GF-D8 (cell line): ENCODE measurements around the gene TRNP1.
"Not testable (repeated sequence)": the region's sequence is repeated elsewhere in the genome, so short reads cannot be mapped to it uniquely, and the experiment has no call there.

ENCODE experiments used
- DNase-seq: peaks from one replicate; lab custom pipeline; 2025; lab: John Stamatoyannopoulos, UW

TRNP1 gene

DNA sequence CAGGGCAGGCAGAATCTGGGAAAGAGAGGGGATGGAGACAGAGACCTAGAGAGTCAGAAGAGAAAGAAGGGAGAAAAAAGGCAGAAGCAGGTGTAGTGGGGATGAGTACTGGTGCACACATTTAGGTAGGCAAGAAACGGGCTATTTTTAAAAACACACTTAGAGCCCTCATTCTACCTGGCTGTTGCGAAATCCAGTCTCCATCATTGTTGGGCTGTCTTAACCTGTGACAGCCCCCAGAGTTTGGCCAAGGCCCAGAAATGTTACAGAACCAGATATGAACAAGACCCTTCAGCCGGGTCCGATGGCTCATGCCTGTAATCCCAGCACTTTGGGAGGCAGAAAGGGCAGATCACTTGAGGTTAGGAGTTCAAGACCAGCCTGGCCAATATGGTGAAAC, 20.7 kb upstream of the TRNP1 start:
- no peak for DNase-seq

- no peak for DNase-seq
Observed at GRCh38 chr1:26976621-26977510, 16.6 kb upstream of the TRNP1 start.

DNA sequence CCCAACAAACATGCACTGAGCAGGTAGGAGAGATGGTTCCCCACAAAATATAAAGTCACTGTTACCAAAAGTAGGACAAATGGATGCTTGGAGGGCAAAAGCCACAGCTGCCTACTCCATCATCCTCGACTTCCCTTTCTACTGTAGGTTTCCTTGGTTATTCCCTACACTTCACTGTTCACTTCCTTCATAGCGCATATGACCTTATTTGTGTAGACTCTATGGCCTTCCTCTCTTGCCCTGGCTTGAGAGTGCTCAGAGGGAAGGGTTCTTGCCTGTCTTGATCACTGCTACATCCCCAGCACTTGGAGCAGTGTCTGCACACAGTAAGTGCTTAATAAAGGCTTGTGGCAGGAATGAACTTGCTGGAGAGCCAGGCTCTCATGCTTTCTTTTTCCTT, 14.6 kb upstream of the TRNP1 start:
- DNase-seq, result no peak

GRCh38 chr1:26981146-26981846, 12.2 kb upstream of the TRNP1 start:
- DNase-seq, result no peak

GRCh38 chr1:26983863-26984262, 9.6 kb upstream of the TRNP1 start:
- no peak for DNase-seq

- no peak for DNase-seq
Observed at GRCh38 chr1:26984291-26984690, 9.2 kb upstream of the TRNP1 start.

GRCh38 chr1:26986658-26987057, 6.8 kb upstream of the TRNP1 start:
- DNase-seq, result no peak

- not testable (repeated sequence) for DNase-seq
Observed at GRCh38 chr1:26989403-26990109, 3.9 kb upstream of the TRNP1 start.

- no peak for DNase-seq
Observed at GRCh38 chr1:26991310-26992116, 2.0 kb upstream of the TRNP1 start.

GRCh38 chr1:26994020-26994786, 711 bp downstream of the TRNP1 start:
- no peak for DNase-seq

DNA sequence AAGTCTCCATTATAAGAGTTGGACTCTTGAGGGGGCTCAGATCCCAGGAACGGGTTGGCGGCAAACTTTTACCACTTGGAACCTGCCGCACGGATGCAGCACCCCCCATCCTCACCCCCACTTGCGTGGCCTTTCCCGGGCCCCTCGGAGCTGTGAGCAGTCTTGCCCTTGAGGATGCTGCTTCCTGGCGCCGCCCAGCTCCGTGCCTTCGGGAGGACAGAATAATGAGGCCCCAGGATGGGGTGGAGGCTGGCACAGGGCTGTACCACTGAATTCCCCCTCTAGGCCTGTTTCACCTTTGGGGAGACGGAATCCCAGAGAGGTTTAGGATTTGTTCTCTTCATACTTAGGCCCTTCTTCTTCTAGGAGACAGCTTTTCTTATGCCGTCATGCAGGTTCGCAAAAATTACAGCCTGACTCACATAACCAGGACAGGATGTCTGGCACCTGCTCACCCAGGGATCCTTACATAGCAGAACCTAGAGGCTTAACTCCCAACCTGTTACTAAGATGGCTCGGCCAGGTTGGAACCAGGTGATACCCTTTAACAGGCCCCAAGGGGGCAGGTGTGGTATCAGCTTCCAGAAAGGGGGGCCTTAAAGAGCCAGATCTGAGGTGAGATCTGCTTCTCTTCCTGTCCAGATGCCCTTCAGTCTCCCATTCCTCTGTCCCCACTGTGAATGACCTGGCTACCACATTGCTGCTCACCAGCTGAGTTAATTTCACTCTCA, 1.5 kb downstream of the TRNP1 start:
- no peak for DNase-seq

DNA sequence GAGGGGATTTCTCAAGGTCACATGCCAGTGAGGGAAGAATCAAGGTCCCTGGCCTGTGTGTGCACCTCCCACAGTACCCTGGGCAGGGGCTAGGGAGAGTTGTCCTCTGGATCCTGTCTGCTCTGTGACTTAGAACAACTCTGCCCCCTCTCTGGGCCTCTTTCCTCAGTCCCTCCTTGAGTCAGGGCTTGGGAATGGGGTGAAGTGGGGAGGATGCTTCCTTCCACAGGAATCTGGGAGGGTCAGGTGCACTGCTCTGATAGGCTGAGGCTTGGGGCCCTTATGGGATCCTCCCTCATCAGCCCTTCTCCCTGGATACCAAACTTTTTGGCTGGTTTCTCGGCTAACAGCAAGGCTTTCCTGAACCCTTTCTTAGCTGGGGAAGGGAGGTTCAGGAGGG, 2.5 kb downstream of the TRNP1 start:
- no peak for DNase-seq

DNA sequence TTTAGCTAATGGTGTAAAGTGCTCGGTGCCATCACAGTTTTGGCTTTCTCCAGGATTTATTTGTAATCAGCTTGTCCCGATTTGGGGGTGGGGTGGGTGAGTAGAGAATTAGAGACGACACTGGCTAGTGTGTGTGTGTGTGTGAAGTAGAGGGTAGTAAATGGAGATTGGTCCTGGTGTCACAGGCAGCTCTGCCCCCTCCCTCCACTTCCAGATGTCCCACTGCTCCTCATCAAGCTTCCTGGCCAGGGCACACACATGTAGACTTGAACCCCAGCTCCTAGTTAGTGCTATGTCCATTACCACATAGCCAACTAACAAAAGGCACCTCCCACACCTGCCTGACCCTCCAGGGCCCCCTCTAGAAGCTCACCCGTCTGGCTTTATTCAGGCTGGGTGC, 3.2 kb downstream of the TRNP1 start:
- DNase-seq, result no peak

GRCh38 chr1:26998429-26999300, 5.2 kb downstream of the TRNP1 start:
- no peak for DNase-seq

DNA sequence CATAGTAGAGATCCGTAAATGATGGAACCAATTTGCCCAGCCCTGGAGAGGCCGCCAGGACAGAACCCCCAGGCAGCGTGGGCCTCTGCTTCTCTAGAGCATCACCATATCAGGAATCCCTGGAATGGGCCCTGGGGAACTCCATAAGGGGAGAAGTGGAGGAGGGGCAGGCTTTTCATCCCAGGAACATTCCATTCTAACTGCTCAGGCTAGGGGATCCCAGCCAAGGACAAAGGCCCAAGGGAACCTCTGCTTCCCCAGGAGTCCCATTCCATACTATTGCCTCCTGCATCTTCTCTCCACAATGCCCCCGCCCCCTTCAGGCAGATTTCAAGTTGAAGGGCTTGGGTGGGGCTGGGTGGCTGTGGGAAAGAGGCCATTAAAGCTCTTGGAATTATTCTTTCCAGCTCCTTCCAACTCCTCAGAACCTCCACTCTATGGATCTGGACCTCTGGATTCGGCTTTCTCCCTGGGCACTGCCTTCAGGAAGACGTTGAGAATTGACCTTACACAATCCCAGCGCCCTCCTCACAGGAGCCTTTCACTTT, 6.0 kb downstream of the TRNP1 start:
- DNase-seq, result no peak

DNA sequence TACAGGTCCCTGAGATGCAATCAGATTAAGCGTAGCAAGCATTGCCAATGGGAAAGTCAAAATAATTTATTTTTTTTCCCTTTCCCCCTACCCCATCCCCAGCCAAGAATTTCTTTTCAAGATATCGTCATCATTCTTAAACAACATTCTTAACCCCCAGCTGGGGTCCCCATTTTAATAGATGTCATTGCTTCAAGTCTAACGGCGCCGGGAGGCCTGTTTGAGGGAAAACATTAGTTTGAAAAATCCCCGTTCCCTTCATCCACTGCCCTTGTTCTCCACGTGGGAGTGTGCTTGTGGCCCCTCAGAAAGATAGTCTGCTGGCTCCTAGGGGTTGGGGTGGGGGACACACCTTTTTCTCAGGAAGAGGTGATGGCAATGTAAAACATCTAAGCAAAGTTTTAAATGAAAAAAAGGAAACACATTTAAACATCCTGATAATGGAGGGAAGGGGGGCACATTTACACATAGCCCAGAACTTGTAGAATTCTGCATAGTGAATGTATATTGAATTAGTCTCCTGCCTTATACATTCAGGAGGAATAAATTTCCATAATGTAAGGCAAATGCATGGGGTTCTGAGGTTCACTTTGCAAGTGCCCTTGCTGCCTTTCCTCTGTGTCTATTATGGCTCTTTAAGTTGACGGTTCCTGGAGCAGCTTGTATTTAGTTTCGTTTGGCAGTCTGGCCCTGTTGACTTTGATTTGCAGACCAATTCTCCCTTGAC, 6.8 kb downstream of the TRNP1 start:
- no peak for DNase-seq

GRCh38 chr1:27000817-27001460, 7.4 kb downstream of the TRNP1 start:
- DNase-seq, result no peak
